Liver (tissue), 3 donors: ENCODE results near the gene DNAJB6.

ENCODE experiments used
- ATF3 ChIP-seq: IDR thresholded peaks from 2 replicates; pipeline ENCODE4 v1.6.1; 2016; ENCODE audit warnings: antibody characterized with exemption
- CTCF ChIP-seq: fragments of 150-350 bp; IDR thresholded peaks from 2 replicates; pipeline ENCODE4 v1.5.1; 2017; ENCODE audit warnings: improper control_type of control experiment, low read depth, low read length; ENCODE audit not compliant: missing input control
- EGR1 ChIP-seq, 2 donors: IDR thresholded peaks; 2 replicates each; pipeline ENCODE4 v1.6.1; 2016 to 2018; ENCODE audit warnings: antibody characterized with exemption in 2 of 2, low read depth in 2 of 2
- FOXA1 ChIP-seq: IDR thresholded peaks from 2 replicates; pipeline ENCODE4 v1.6.1; 2016; ENCODE audit warnings: antibody characterized with exemption
- JUND ChIP-seq, 2 donors: IDR thresholded peaks; 2 replicates each; pipeline ENCODE4 v1.6.1; 2016; ENCODE audit warnings: antibody characterized with exemption in 2 of 2
- RAD21 ChIP-seq, 2 donors: IDR thresholded peaks; 2 replicates each; pipeline ENCODE4 v1.6.1; 2016; ENCODE audit warnings: antibody characterized with exemption in 2 of 2, mild to moderate bottlenecking in 2 of 2
- SP1 ChIP-seq: IDR thresholded peaks from 2 replicates; pipeline ENCODE4 v1.6.1; 2018; ENCODE audit warnings: antibody characterized with exemption, mild to moderate bottlenecking
- TAF1 ChIP-seq: conservative IDR thresholded peaks from 2 replicates; pipeline ENCODE4 v1.6.1; 2016; ENCODE audit warnings: antibody characterized with exemption, mild to moderate bottlenecking
- YY1 ChIP-seq: IDR thresholded peaks from 2 replicates; pipeline ENCODE4 v1.6.1; 2016; ENCODE audit warnings: antibody characterized with exemption, mild to moderate bottlenecking
- TF ChIP-seq, protein P1 (sequence below): IDR thresholded peaks from 2 replicates; pipeline ENCODE4 v1.6.1; 2016; ENCODE audit warnings: antibody characterized with exemption
- TF ChIP-seq, protein P2 (sequence below): IDR thresholded peaks from 2 replicates; pipeline ENCODE4 v1.6.1; 2016; ENCODE audit warnings: antibody characterized with exemption, mild to moderate bottlenecking
- TF ChIP-seq, protein P3 (sequence below): IDR thresholded peaks from 2 replicates; pipeline ENCODE4 v1.6.1; 2016; ENCODE audit warnings: antibody characterized with exemption
- donor health status: healthy.
- donor health status: healthy.

- no peak for TF ChIP-seq CTCF
- TF ChIP-seq, protein P1, sequence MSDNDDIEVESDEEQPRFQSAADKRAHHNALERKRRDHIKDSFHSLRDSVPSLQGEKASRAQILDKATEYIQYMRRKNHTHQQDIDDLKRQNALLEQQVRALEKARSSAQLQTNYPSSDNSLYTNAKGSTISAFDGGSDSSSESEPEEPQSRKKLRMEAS = no peak
- TF ChIP-seq JUND (IDR thresholded peaks at IDR 0.05) = no peak
- TF ChIP-seq SP1 = no peak
- no peak for TF ChIP-seq TAF1
- no peak for TF ChIP-seq FOXA1
- TF ChIP-seq ATF3 = no peak
- no peak for TF ChIP-seq RAD21 (IDR thresholded peaks at IDR 0.05)
- TF ChIP-seq, protein P2, sequence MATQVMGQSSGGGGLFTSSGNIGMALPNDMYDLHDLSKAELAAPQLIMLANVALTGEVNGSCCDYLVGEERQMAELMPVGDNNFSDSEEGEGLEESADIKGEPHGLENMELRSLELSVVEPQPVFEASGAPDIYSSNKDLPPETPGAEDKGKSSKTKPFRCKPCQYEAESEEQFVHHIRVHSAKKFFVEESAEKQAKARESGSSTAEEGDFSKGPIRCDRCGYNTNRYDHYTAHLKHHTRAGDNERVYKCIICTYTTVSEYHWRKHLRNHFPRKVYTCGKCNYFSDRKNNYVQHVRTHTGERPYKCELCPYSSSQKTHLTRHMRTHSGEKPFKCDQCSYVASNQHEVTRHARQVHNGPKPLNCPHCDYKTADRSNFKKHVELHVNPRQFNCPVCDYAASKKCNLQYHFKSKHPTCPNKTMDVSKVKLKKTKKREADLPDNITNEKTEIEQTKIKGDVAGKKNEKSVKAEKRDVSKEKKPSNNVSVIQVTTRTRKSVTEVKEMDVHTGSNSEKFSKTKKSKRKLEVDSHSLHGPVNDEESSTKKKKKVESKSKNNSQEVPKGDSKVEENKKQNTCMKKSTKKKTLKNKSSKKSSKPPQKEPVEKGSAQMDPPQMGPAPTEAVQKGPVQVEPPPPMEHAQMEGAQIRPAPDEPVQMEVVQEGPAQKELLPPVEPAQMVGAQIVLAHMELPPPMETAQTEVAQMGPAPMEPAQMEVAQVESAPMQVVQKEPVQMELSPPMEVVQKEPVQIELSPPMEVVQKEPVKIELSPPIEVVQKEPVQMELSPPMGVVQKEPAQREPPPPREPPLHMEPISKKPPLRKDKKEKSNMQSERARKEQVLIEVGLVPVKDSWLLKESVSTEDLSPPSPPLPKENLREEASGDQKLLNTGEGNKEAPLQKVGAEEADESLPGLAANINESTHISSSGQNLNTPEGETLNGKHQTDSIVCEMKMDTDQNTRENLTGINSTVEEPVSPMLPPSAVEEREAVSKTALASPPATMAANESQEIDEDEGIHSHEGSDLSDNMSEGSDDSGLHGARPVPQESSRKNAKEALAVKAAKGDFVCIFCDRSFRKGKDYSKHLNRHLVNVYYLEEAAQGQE = no peak
- TF ChIP-seq EGR1 (IDR thresholded peaks at IDR 0.05; ENCODE audit: low read depth in 2 of 2) = no peak
- TF ChIP-seq, protein P3, sequence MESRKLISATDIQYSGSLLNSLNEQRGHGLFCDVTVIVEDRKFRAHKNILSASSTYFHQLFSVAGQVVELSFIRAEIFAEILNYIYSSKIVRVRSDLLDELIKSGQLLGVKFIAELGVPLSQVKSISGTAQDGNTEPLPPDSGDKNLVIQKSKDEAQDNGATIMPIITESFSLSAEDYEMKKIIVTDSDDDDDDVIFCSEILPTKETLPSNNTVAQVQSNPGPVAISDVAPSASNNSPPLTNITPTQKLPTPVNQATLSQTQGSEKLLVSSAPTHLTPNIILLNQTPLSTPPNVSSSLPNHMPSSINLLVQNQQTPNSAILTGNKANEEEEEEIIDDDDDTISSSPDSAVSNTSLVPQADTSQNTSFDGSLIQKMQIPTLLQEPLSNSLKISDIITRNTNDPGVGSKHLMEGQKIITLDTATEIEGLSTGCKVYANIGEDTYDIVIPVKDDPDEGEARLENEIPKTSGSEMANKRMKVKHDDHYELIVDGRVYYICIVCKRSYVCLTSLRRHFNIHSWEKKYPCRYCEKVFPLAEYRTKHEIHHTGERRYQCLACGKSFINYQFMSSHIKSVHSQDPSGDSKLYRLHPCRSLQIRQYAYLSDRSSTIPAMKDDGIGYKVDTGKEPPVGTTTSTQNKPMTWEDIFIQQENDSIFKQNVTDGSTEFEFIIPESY = no peak
- no peak for TF ChIP-seq YY1
These were observed 66.2 kb downstream of the DNAJB6 start for GRCh38 chr7:157402911-157403534.
